Measurements from ENCODE around the gene COPS7B. TPM values are rescaled to one million over a fixed set of nuclear protein-coding genes. Genes with fewer than 3 reads are reported as not detected.

Gene COPS7B
- total RNA-seq, 2 donors from 2014 or later = 12.2 to 14.9 TPM

DNA sequence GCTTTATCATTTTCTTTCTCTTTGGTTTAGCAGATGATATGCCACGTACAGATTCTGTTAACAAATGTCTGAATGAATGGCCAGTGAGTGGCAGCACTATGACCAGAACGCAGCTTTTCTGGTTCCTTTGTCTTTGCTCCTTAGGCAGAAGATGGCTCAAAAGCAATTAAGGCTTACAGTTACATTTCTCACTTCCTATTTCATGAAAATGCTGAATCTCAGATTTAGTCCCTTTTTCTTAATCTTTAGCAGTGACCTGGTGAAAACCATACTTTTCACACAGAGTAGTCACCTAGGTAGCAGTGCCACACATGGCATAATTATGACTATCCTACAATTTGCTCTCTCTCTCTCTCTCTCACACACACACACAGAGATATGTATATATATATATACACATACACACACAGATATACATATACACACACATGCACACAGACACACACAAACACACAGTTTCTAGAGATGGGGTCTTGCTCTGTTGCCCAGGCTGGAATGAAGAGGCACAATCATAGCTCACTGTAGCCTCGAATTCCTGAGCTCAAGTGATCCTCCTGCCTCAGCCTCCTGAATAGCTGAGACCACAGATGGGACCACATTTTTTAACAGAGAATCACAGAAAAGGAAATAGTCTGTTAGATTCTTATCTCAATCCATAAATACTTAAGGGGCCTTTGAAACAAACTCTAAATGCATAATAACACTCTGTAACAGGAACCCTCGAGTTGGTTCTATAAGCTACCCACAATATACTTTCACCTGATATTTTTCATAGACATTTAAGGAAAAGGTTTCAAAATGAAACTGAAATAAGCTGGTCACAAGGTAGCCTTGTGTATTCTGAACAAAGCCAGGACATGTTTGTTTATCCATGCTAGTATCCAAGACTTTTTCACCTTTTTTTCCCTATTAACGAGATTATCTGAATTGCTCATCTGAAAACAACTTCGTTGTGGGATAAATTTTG, 16.8 kb upstream of the COPS7B start:
- Histone ChIP-seq H3K9me3 (no peaks in the 10 kb centered on the region), H3K36me3 (no peaks in the 10 kb centered on the region), H3K4me1 (no peaks in the 10 kb centered on the region), H3K4me3 (no peak overlapping the region), H3K27ac (no peak overlapping the region), H3K27me3 (no peaks in the 10 kb centered on the region)
- TF ChIP-seq, protein P1, sequence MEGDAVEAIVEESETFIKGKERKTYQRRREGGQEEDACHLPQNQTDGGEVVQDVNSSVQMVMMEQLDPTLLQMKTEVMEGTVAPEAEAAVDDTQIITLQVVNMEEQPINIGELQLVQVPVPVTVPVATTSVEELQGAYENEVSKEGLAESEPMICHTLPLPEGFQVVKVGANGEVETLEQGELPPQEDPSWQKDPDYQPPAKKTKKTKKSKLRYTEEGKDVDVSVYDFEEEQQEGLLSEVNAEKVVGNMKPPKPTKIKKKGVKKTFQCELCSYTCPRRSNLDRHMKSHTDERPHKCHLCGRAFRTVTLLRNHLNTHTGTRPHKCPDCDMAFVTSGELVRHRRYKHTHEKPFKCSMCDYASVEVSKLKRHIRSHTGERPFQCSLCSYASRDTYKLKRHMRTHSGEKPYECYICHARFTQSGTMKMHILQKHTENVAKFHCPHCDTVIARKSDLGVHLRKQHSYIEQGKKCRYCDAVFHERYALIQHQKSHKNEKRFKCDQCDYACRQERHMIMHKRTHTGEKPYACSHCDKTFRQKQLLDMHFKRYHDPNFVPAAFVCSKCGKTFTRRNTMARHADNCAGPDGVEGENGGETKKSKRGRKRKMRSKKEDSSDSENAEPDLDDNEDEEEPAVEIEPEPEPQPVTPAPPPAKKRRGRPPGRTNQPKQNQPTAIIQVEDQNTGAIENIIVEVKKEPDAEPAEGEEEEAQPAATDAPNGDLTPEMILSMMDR (IDR thresholded peaks at IDR 0.05) = no peak
- DNase-seq (ENCODE audit: low spot score) = no peak

DNA sequence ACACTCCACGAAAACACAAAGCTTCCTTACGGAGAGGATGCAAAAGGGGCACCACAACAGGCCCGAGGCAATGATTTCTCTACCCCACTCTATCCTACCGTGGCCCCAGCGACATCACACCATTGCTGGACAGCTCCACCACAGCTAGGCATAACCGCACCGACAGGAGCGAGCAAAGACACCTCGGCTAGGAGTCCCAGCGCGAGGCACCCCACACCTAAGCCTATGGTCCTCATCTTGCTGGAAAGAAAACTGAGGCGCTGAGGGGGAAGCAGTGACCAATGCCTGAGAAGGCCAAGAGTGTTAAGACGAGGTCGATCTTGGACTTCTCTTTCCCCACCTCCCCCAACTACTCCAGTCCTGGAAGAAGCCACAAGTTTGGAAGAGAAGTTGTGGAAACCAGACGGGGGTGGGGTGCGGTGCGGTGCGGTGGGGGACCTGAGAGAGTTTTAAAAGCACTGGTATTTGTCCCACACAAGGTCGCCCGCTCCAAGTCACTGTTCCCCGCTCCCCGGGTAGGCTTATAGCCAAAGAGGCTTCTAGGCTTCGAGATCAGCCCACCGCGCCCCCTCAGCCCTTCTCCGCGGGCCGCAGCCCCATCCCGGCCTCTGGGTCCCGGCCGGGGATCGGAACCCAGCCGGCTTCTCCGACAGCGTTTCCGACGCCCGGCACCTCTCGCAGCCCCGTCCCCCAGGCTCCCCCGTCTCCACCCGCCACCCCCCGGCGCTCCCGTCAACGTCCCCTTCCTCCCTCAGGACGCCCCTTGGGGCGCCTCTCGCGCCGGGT, 5.9 kb upstream of the COPS7B start:
- Histone ChIP-seq H3K27ac (peak overlapping the region; percentile 87), H3K9me3 (no peaks in the 10 kb centered on the region), H3K4me1 (peaks cover 0 to 37% of the 10 kb centered on the region in 2 donors), H3K4me3 (peak overlapping the region; percentile 57 to 98), H3K36me3 (no peaks in the 10 kb centered on the region), H3K27me3 (no peaks in the 10 kb centered on the region)
- no peak for DNase-seq (ENCODE audit: low spot score)
- TF ChIP-seq, protein P1 (IDR thresholded peaks at IDR 0.05) = no peak

DNA sequence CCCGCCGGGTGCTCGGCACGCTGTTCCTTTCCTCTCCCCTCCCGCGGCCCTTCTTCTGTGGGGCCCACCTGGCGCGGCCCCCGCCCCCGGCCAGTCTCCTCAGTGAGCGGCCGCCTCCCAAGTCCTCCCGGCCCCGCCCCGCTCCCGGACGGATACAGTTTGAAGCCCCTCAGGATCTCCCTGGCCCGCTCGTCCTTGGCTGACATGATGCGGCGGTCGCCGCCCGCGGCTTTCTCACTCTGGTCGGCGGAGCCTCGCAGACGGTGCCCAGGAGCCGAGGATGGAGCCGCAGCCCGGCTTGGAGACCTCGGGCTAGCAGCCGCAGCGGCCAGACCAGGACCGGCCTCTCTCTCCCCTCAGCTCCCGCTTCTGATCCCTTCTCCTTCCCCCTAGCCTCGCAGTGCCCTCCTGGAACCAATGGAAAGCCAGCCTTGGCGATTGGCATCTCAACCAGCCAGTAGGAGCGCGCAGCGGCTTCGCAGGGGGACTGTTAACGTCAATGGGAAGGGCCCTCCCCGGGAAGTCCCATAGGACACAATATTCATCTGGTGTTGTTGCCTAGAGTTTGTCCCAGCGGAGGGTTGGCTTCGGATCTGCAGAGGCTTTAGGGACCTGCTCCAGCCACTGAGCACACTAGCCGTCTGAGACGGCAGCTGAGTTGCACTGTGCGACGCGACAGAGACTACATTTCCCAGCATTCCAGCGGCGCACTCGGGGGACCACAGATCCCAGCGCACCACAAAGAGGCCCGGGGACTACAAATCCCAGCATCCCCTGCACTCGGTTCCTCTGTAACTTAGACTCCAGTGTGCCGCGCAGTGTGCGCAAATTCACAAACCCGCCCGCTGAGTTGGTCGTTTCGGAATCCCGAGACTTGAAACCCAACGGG, 5.1 kb upstream of the COPS7B start, which contains the start of gene PDE6D:
TSS of gene PDE6D (minus strand) at position 374 of the 889 bp plus-strand sequence. CDS start at position 206, 168 bp downstream.
- H3K27me3 ChIP-seq = no peaks in the 10 kb centered on the region
- peak within 1 kb of the TSS; percentile 57 to 98 for H3K4me3 ChIP-seq
- DNase-seq (ENCODE audit: low spot score) = peak; percentile 98
- peaks cover 0 to 45% of the 10 kb centered on the region in 2 donors for H3K4me1 ChIP-seq
- no peaks in the 10 kb centered on the region for H3K9me3 ChIP-seq
- H3K36me3 ChIP-seq = no peaks in the 10 kb centered on the region
- TF ChIP-seq, protein P1 (IDR thresholded peaks at IDR 0.05) = no peak
- peak within 1 kb of the TSS; percentile 87 for H3K27ac ChIP-seq

DNA sequence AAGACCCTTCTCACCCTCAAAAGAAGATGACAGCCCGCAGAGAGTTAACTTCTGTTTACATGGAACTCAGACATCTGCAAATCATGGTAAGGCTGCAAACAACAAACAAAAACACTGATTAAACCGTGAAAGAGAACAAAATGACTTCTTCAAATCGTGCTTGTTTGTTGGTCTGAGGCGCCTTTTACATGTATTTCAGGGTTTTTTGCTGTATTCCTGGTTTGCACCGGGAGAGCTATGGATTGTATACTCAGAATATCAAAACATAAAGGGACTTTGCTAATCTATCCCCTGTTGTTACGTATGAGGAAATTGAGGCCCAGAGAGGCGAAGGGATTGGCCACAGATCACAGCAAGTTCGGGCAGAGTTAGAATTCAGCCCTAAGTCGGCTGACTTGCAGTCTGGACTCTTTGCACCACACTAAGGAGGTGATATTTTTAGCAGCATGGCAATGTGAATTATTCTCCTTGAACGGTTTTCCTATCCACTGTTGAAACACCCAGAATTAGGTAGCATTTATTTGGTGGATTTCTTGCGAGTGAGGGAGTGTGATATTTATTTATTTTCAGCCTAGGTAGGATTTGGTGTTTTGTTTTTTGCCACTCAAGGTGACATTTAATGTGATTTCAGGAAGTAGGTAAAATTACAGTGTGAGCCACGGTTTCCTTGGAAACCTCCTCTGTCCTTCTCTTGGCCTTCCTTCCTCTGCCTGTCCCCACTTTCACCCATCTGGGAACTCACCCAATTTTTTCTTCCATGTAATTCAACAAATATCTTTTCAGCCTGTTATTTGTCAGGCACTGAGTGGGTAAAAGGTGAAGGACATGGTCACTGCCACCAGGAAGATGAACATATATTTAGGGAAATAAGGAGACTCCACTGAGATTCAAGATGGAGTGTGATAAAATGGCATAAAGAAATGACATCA, 4.2 kb upstream of the COPS7B start:
- TF ChIP-seq, protein P1 (IDR thresholded peaks at IDR 0.05) = no peak

More for the DNA sequence above, 4.2 kb upstream of the COPS7B start:
- Histone ChIP-seq H3K27me3 (no peaks in the 10 kb centered on the region), H3K27ac (peak overlapping the region; percentile 87), H3K9me3 (no peaks in the 10 kb centered on the region), H3K36me3 (no peaks in the 10 kb centered on the region), H3K4me3 (peak overlapping the region; percentile 57 to 98), H3K4me1 (peaks cover 0 to 51% of the 10 kb centered on the region in 2 donors)
- no peak for DNase-seq (ENCODE audit: low spot score)

Data from right atrium auricular region (tissue), 2 donors.